Measurements from ENCODE around the gene RPS25.
"Not testable (repeated sequence)": the region's sequence is repeated elsewhere in the genome, so short reads cannot be mapped to it uniquely, and the experiment has no call there.

RPS25 gene

GRCh38 chr11:118971646-118972045 is 46.5 kb downstream of the RPS25 start, which contains the start of gene FOXR1:
Gene FOXR1, plus strand, starts transcription at chr11:118971761. Its CDS starts 171 bp downstream, at chr11:118971932.
- no peak for DNase-seq (ENCODE audit: low read depth)

- DNase-seq (ENCODE audit: low read depth) = not testable (repeated sequence)
Observed at GRCh38 chr11:118969508-118969907, 48.6 kb downstream of the RPS25 start.

Measured in activated T-helper 1 cell treated with Interleukin-2 at 50 U/mL for 16 hours (primary cell).